C4-2B (cell line): ENCODE measurements around the gene PDSS2.

ENCODE experiments used
- CTCF ChIP-seq: fragments of 450-650 bp; conservative IDR thresholded peaks from 2 replicates; pipeline ENCODE4 v1.5.1; 2017; ENCODE audit warnings: mild to moderate bottlenecking
- ZFX ChIP-seq: fragments of 450-650 bp; IDR thresholded peaks from 2 replicates; pipeline ENCODE4 v1.6.1; 2017

GRCh38 chr6:107435798-107436197 lies 23.6 kb downstream of the PDSS2 start:
- no peak for TF ChIP-seq ZFX
- TF ChIP-seq CTCF, result no peak
